Tibial nerve (tissue), 4 donors: ENCODE data around the gene OLFM4.

ENCODE experiments used
- CTCF ChIP-seq, 5 experiments: fragments of 200-600 bp in 3 of 5; fragments of 450-650 bp in 2 of 5; sonication (generic) in 3 of 5; IDR thresholded peaks; one replicate each; pipeline ENCODE4 v1.5.1; 2016 to 2019; ENCODE audit warnings: antibody characterized with exemption in 5 of 5, mild to moderate bottlenecking in 3 of 5, moderate library complexity in 2 of 5
- EP300 ChIP-seq, 2 donors: sonication (generic); formaldehyde crosslinking; IDR thresholded peaks; one replicate each; pipeline ENCODE4 v1.6.1; 2017; ENCODE audit warnings: antibody characterized with exemption in 2 of 2, mild to moderate bottlenecking in 1 of 2
- POLR2A ChIP-seq, 2 donors: fragments of 450-650 bp; IDR thresholded peaks; one replicate each; pipeline ENCODE4 v1.6.1; 2017; ENCODE audit warnings: antibody characterized with exemption in 2 of 2, mild to moderate bottlenecking in 2 of 2, moderate library complexity in 2 of 2

DNA sequence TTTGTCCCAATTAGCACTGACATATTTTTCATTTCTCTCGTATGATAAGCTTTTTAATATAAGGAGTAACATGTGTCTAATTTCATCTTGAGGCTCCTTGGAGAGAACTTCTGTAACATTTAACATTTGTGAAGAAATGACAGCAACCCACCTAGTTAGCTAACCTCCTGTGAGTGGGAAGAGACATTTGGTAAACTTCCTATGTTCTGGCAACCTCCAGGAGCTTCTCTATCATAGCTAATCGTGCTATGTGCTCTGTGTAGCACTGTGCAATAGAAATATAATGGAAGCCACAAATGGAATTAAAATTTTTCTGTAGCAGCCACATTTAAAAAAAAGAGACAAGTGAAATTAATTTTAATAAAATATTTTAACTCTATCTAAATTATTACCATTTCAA, 5.4 kb upstream of the OLFM4 start:
- TF ChIP-seq CTCF (IDR thresholded peaks at IDR 0.05) (no peak), POLR2A (IDR thresholded peaks at IDR 0.05) (no peak), EP300 (IDR thresholded peaks at IDR 0.05) (no peak)
